RKO (cell line): ENCODE results near the gene ACER1.

Source experiments
- DNase-seq: peaks from one replicate; pipeline ENCODE4 v3.0.0-alpha.2; 2016; ENCODE audit warnings: low spot score

Gene ACER1

GRCh38 chr19:6267552-6268381 is 65.6 kb downstream of the ACER1 start:
- no peak for DNase-seq

- no peak for DNase-seq
These were observed 68.6 kb downstream of the ACER1 start for GRCh38 chr19:6264803-6265202.

- DNase-seq, result no peak
These were observed 69.5 kb downstream of the ACER1 start for GRCh38 chr19:6263735-6264444.

- no peak for DNase-seq
These were observed 70.1 kb downstream of the ACER1 start for GRCh38 chr19:6263306-6263705.

- no peak for DNase-seq
These were observed 70.9 kb downstream of the ACER1 start for GRCh38 chr19:6262519-6262918.

GRCh38 chr19:6261883-6262282 is 71.5 kb downstream of the ACER1 start:
- no peak for DNase-seq

GRCh38 chr19:6260912-6261650 is 72.3 kb downstream of the ACER1 start:
- no peak for DNase-seq

GRCh38 chr19:6260376-6260775 is 73.0 kb downstream of the ACER1 start:
- DNase-seq, result no peak

- DNase-seq, result no peak
These were observed 74.0 kb downstream of the ACER1 start for GRCh38 chr19:6259312-6259861.

GRCh38 chr19:6258812-6259311 is 74.5 kb downstream of the ACER1 start:
- no peak for DNase-seq
